Ovary (tissue), 3 donors: ENCODE results near the gene ITGA6.

Experiments
- EP300 ChIP-seq: sonication (generic); formaldehyde crosslinking; IDR thresholded peaks from one replicate; pipeline ENCODE4 v1.6.1; 2017; ENCODE audit warnings: antibody characterized with exemption
- POLR2A ChIP-seq: fragments of 450-650 bp; IDR thresholded peaks from one replicate; pipeline ENCODE4 v1.6.1; 2017; ENCODE audit warnings: antibody characterized with exemption, mild to moderate bottlenecking, moderate library complexity
- TF ChIP-seq, protein P1 (sequence below), 3 donors: fragments of 450-650 bp in 2 of 3; fragments of 200-600 bp in 1 of 3; IDR thresholded peaks; one replicate each; pipeline versions ENCODE4 v1.5.1 to v1.8.0; 2016 to 2022; ENCODE audit warnings: antibody characterized with exemption in 3 of 3, mild to moderate bottlenecking in 1 of 3
- donor health status: DM: no; HTN: no; CAD: no.

DNA sequence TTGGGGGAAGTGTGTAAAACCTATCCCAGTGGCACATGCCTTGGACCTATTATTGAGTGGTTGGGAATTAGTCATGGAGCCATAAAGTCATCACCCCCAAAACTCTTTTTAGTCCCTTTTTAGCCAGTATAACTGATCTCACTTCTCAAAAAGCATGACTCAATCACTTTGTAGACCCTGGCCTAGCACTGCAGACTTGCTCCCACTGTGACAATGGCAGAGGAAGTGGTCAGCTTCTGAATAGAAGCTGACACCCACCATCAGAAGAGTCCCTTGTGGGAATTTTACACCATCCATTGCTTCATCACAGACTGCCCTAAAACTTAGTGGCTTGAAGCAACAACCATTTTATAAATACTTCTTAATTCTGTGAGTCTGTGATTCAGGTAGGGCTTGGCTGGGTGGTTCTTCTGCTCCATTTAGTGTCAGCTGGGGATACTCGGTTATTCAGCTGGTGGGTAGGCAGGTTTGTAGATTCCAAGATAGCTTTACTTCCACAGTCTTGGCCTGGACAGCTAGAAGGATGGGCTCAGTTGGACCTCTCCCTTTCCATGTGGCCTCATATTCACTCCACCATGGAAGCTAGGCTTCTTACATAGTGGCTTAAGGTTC lies 10.8 kb upstream of the ITGA6 start:
- TF ChIP-seq, protein P1, sequence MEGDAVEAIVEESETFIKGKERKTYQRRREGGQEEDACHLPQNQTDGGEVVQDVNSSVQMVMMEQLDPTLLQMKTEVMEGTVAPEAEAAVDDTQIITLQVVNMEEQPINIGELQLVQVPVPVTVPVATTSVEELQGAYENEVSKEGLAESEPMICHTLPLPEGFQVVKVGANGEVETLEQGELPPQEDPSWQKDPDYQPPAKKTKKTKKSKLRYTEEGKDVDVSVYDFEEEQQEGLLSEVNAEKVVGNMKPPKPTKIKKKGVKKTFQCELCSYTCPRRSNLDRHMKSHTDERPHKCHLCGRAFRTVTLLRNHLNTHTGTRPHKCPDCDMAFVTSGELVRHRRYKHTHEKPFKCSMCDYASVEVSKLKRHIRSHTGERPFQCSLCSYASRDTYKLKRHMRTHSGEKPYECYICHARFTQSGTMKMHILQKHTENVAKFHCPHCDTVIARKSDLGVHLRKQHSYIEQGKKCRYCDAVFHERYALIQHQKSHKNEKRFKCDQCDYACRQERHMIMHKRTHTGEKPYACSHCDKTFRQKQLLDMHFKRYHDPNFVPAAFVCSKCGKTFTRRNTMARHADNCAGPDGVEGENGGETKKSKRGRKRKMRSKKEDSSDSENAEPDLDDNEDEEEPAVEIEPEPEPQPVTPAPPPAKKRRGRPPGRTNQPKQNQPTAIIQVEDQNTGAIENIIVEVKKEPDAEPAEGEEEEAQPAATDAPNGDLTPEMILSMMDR (IDR thresholded peaks at IDR 0.05) = no peak
- TF ChIP-seq POLR2A (no peak), EP300 (no peak)
